ENCODE results near the gene LMF1.

DNA sequence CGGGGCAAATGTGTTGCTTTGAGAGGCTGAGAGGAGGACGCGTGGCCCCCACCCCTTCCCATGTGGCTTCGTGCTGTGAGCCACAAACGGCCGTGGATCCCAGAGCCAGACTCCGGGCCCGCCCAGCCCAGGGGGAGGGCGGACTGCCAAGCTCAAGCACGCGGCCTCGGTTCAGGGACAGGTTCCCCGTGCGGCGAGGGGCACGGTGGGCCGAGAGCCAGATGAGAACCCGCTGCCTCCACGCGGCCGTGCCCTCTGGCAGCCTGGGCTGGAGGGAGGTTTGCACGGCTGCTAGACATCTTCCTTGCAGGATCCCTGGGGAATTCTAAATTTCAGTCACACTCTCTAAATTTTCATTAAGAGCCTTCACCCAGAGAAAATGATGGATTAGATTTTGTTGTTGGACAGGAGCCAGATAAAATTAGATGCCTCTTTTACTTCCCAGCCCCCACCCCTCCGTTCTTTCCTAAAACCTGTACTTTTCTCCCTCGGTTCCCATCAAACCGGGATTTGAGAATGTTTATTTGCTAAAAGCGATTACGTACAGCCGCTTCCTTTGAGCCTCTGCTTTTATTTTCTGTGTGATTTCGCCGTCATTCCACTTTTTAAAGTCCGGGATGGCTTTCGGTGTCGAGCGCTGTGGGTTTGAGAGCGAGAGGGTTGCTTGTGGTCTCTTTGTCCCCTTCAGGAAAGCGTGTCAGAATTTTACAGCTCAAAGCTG lies 145.3 kb downstream of the LMF1 start:
- no peak for TF ChIP-seq EP300 (IDR thresholded peaks at IDR 0.05)
- TF ChIP-seq POLR2AphosphoS5 (IDR thresholded peaks at IDR 0.05): no peak
- no peak for TF ChIP-seq CTCF (IDR thresholded peaks at IDR 0.05)
